Activated CD4-positive, alpha-beta memory T cell treated with anti-CD3 and anti-CD28 coated beads for 36 hours (primary cell): Measurements from ENCODE around the gene GALNT7. TPM values are rescaled to one million over a fixed set of nuclear protein-coding genes. Genes with fewer than 3 reads are reported as not detected.
A peak's percentile ranks its signal among the peaks of the same experiment; 100 is the strongest.

Experiments used
- CTCF ChIA-PET: fragments of 350-600 bp; sonication (Branson Sonifier 250); formaldehyde crosslinking; loops from one replicate; lab custom pipeline; 2021; ENCODE audit warnings: antibody characterized with exemption, inconsistent platforms; lab: Charles Lee
- POLR2A ChIA-PET: fragments of 350-600 bp; sonication (Branson Sonifier 250); formaldehyde crosslinking; loops from one replicate; lab custom pipeline; 2021; ENCODE audit warnings: antibody characterized with exemption; lab: Charles Lee
- DNase-seq: peaks from one replicate; pipeline ENCODE4 v3.0.0-alpha.2; 2020
- H3K27ac Mint-ChIP-seq: one replicate; pipeline ENCODE4 v1.8.0; 2021; ENCODE audit warnings: mixed read lengths
- H3K27me3 Mint-ChIP-seq: one replicate; pipeline ENCODE4 v1.8.0; 2021; ENCODE audit warnings: mixed read lengths
- H3K36me3 Mint-ChIP-seq: one replicate; pipeline ENCODE4 v1.8.0; 2021; ENCODE audit warnings: mixed read lengths
- H3K4me1 Mint-ChIP-seq: one replicate; pipeline ENCODE4 v1.8.0; 2021; ENCODE audit warnings: low read depth, mixed read lengths
- H3K4me3 Mint-ChIP-seq: one replicate; pipeline ENCODE4 v1.8.0; 2021; ENCODE audit warnings: mild to moderate bottlenecking, mixed read lengths
- H3K9me3 Mint-ChIP-seq: one replicate; pipeline ENCODE4 v1.8.0; 2021; ENCODE audit warnings: mixed read lengths
- intact Hi-C: fragments of 100-400 bp; cut with micrococcal nuclease; formaldehyde crosslinking; loops from one replicate; pipeline ENCODE4 v1.15.1; 2023
- total RNA-seq, 2 experiments: library from RNA; stranded (reverse); gene quantifications; one replicate each; pipeline ENCODE4 v1.2.3, GENCODE V29; 2021

Gene GALNT7
- total RNA-seq, 2 experiments from 2014 or later, result 14.4 to 16.0 TPM

DNA sequence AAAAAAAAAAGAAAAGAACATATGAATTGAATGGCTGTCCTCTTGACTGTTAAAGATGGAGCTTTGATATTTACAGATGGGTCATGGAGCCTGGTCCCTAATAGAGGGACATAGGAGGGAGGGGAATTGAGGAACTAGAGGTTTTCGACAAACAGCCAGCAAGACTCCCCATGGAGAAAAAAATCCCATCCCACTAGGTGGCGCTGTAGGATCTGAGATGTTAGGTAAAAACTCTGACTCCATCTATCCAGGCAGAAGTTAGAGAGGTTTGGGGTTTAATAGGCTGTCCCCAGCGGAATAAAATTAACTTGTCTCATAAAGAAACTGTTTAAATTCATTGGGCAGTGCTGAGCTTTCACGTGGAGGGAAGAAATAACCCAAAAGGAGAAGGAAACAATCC is 119.7 kb downstream of the GALNT7 start:
- ChIA-PET POLR2A (no interaction called here), CTCF (interaction anchor here (0.5 to 5.1 kb wide), 6 partner anchors 13 to 412 kb away, joined by 3 to 43 read pairs (median 4); no protein-coding TSS in a partner anchor)
- intact Hi-C loops, result loop anchor here (1.0 to 10.0 kb wide), 3 partner anchors 30 to 206 kb away; no protein-coding TSS in a partner anchor
- Mint-ChIP-seq H3K36me3 (peaks cover 17% of the 10 kb centered on the region), H3K4me1 (peaks cover 13% of the 10 kb centered on the region), H3K4me3 (no peak overlapping the region), H3K27me3 (no peaks in the 10 kb centered on the region), H3K27ac (no peak overlapping the region), H3K9me3 (peaks cover 32% of the 10 kb centered on the region)
- DNase-seq, result peak; percentile 76

DNA sequence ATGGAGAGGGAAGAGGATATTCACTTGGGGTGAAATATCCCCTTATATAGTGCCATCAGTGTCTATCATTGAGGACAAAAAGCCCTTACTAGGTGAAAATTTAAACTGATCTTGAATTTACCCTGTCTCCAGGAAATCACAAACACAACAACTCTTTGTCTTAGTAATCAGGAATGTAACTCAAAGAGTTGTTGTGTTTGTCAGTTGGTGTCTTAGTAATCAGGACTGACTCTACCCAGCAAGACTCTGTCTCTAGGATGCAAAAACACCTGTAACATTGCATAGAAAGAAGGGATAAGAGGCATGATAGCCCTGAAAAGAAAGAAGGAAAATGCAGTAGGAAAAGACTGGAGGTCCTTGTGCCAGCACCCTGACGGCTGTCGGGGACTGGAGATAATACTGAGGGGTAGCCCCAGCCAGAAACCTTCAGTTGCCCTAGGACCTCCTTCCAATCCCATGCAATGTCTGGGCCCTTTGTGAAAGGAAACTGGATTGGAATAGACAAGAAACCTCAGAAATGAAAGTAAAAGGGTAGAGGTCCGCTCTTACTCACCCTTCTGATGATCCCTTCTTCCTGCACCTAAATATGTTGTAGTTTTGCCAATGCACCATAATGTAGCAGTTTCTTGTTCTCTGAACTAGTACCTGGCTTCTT is 120.2 kb downstream of the GALNT7 start:
- H3K27me3 Mint-ChIP-seq, result no peaks in the 10 kb centered on the region
- H3K27ac Mint-ChIP-seq, result peak overlapping the region; percentile 40
- POLR2A ChIA-PET, result no interaction called here
- DNase-seq, result no peak
- H3K4me1 Mint-ChIP-seq, result peaks cover 13% of the 10 kb centered on the region
- CTCF ChIA-PET, result interaction anchor here (0.9 to 5.1 kb wide), 5 partner anchors 12 to 205 kb away, joined by 3 to 43 read pairs (median 4); no protein-coding TSS in a partner anchor
- H3K4me3 Mint-ChIP-seq, result peak overlapping the region; percentile 45
- H3K36me3 Mint-ChIP-seq, result peaks cover 14% of the 10 kb centered on the region
- peaks cover 29% of the 10 kb centered on the region for H3K9me3 Mint-ChIP-seq
- intact Hi-C loops, result loop anchor here (1.0 to 10.0 kb wide), 4 partner anchors 12 to 205 kb away; no protein-coding TSS in a partner anchor

- CTCF ChIA-PET, result interaction anchor here (1.2 to 5.1 kb wide), 7 partner anchors 12 to 276 kb away, joined by 4 to 43 read pairs (median 5); no protein-coding TSS in a partner anchor
- H3K27me3 Mint-ChIP-seq, result no peaks in the 10 kb centered on the region
- intact Hi-C loops, result loop anchor here (1.0 to 10.0 kb wide), 2 partner anchors 12 to 125 kb away; no protein-coding TSS in a partner anchor
- peak overlapping the region; percentile 45 for H3K4me3 Mint-ChIP-seq
- H3K36me3 Mint-ChIP-seq, result peaks cover 14% of the 10 kb centered on the region
- DNase-seq, result no peak
- peaks cover 29% of the 10 kb centered on the region for H3K9me3 Mint-ChIP-seq
- POLR2A ChIA-PET, result no interaction called here
- peaks cover 13% of the 10 kb centered on the region for H3K4me1 Mint-ChIP-seq
- H3K27ac Mint-ChIP-seq, result no peak overlapping the region
Observed at GRCh38 chr4:173289353-173289727, 120.7 kb downstream of the GALNT7 start.

DNA sequence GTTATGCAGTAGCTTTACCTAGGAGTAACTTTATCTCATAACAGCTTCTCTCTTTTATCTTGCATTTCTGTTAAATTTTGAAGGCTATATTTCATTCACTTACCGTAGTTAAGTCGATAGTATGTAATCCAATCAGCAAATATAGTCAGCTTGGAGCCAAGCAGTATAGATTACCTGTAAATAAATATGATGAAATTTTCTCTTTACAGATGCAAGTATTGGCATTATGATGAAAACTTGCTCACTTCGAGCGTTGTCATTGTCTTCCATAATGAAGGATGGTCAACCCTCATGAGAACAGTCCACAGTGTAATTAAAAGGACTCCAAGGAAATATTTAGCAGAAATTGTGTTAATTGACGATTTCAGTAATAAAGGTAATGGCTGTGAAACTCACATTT is 123.3 kb downstream of the GALNT7 start:
- POLR2A ChIA-PET, result no interaction called here
- H3K9me3 Mint-ChIP-seq, result peaks cover 11% of the 10 kb centered on the region
- CTCF ChIA-PET, result interaction anchor here (0.6 to 3.1 kb wide), 10 partner anchors 10 to 286 kb away, joined by 3 to 41 read pairs (median 4); no protein-coding TSS in a partner anchor
- intact Hi-C loops, result no loop called here
- DNase-seq, result no peak
- H3K27ac Mint-ChIP-seq, result no peak overlapping the region
- H3K4me3 Mint-ChIP-seq, result no peak overlapping the region
- H3K27me3 Mint-ChIP-seq, result no peaks in the 10 kb centered on the region
- peaks cover 3% of the 10 kb centered on the region for H3K36me3 Mint-ChIP-seq
- H3K4me1 Mint-ChIP-seq, result peaks cover 13% of the 10 kb centered on the region

- peaks cover 8% of the 10 kb centered on the region for H3K4me1 Mint-ChIP-seq
- intact Hi-C loops, result no loop called here
Observed at GRCh38 chr4:173293663-173294062, 125.1 kb downstream of the GALNT7 start.

GRCh38 chr4:173294444-173294843 is 125.8 kb downstream of the GALNT7 start:
- H3K36me3 Mint-ChIP-seq, result no peaks in the 10 kb centered on the region
- CTCF ChIA-PET, result interaction anchor here (1.8 kb wide), 1 partner anchor 281 kb away, joined by 4 read pairs; no protein-coding TSS in a partner anchor

More at GRCh38 chr4:173293663-173294062, 125.1 kb downstream of the GALNT7 start:
- Mint-ChIP-seq H3K4me3 (no peak overlapping the region), H3K27me3 (no peaks in the 10 kb centered on the region), H3K36me3 (no peaks in the 10 kb centered on the region), H3K9me3 (no peaks in the 10 kb centered on the region), H3K27ac (no peak overlapping the region)
- CTCF ChIA-PET, result interaction anchor here (2.2 to 3.1 kb wide), 2 partner anchors 8 to 26 kb away, joined by 9 to 41 read pairs; no protein-coding TSS in a partner anchor
- POLR2A ChIA-PET, result no interaction called here
- DNase-seq, result no peak

GRCh38 chr4:173301518-173302201 is 133.0 kb downstream of the GALNT7 start:
- intact Hi-C loops, result loop anchor here (1.0 kb wide), 3 partner anchors 12 to 288 kb away; no protein-coding TSS in a partner anchor
- no peak for DNase-seq
- H3K4me1 Mint-ChIP-seq, result peaks cover 3% of the 10 kb centered on the region
- no peaks in the 10 kb centered on the region for H3K27me3 Mint-ChIP-seq
- POLR2A ChIA-PET, result interaction anchor here (0.6 to 1.1 kb wide), 3 partner anchors 9 to 119 kb away, joined by 3 to 4 read pairs (median 3); partner anchors contain the start of gene HMGB2
- H3K36me3 Mint-ChIP-seq, result peaks cover 6% of the 10 kb centered on the region
- no peaks in the 10 kb centered on the region for H3K9me3 Mint-ChIP-seq
- no peak overlapping the region for H3K4me3 Mint-ChIP-seq
- H3K27ac Mint-ChIP-seq, result no peak overlapping the region
- CTCF ChIA-PET, result interaction anchor here (0.7 to 3.7 kb wide), 54 partner anchors 9 to 361 kb away, joined by 3 to 101 read pairs (median 4); partner anchors contain the start of genes GALNT7 and HMGB2

More at GRCh38 chr4:173294444-173294843, 125.8 kb downstream of the GALNT7 start:
- no peak overlapping the region for H3K4me3 Mint-ChIP-seq
- H3K27ac Mint-ChIP-seq, result no peak overlapping the region
- DNase-seq, result no peak
- no peaks in the 10 kb centered on the region for H3K9me3 Mint-ChIP-seq
- intact Hi-C loops, result no loop called here
- H3K4me1 Mint-ChIP-seq, result peaks cover under 1% of the 10 kb centered on the region
- POLR2A ChIA-PET, result no interaction called here
- no peaks in the 10 kb centered on the region for H3K27me3 Mint-ChIP-seq

- DNase-seq, result no peak
- intact Hi-C loops, result no loop called here
- peaks cover 8% of the 10 kb centered on the region for H3K36me3 Mint-ChIP-seq
- no peaks in the 10 kb centered on the region for H3K27me3 Mint-ChIP-seq
- H3K4me3 Mint-ChIP-seq, result no peak overlapping the region
- ChIA-PET POLR2A (no interaction called here), CTCF (interaction anchor here (2.8 kb wide), 1 partner anchor 294 kb away, joined by 11 read pairs; no protein-coding TSS in a partner anchor)
- no peaks in the 10 kb centered on the region for H3K9me3 Mint-ChIP-seq
- H3K27ac Mint-ChIP-seq, result no peak overlapping the region
- no peaks in the 10 kb centered on the region for H3K4me1 Mint-ChIP-seq
Observed at GRCh38 chr4:173307778-173308177, 139.2 kb downstream of the GALNT7 start.

DNA sequence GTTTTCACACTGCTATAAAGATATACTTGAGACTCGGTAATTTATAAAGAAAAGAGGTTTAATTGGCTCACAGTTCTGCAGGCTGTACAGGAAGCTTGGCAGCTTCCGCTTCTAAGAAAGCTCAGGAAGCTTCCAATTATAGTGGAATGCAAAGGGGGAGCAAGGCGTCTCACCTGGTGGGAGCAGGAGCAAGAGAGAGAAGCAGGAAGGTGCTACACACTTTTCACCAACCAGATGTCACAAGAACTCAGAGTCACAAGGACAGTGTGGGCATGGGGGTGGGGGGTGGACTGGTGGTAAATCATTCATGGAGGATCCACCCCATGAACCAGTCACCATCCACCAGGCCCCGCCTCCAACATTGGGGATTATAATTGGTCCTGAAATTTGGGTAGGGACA is 142.8 kb downstream of the GALNT7 start:
- H3K4me1 Mint-ChIP-seq, result no peaks in the 10 kb centered on the region
- peaks cover 3% of the 10 kb centered on the region for H3K36me3 Mint-ChIP-seq
- intact Hi-C loops, result no loop called here
- no peak overlapping the region for H3K4me3 Mint-ChIP-seq
- DNase-seq, result no peak
- no peaks in the 10 kb centered on the region for H3K9me3 Mint-ChIP-seq
- CTCF ChIA-PET, result interaction anchor here (2.0 kb wide), 1 partner anchor 107 kb away, joined by 6 read pairs; no protein-coding TSS in a partner anchor
- no peak overlapping the region for H3K27ac Mint-ChIP-seq
- POLR2A ChIA-PET, result no interaction called here
- H3K27me3 Mint-ChIP-seq, result no peaks in the 10 kb centered on the region

- no peaks in the 10 kb centered on the region for H3K27me3 Mint-ChIP-seq
- peaks cover 1% of the 10 kb centered on the region for H3K36me3 Mint-ChIP-seq
- H3K27ac Mint-ChIP-seq, result no peak overlapping the region
- CTCF ChIA-PET, result interaction anchor here (2.1 to 3.0 kb wide), 2 partner anchors 13 to 105 kb away, joined by 13 to 19 read pairs; no protein-coding TSS in a partner anchor
- POLR2A ChIA-PET, result no interaction called here
- peaks cover 11% of the 10 kb centered on the region for H3K4me1 Mint-ChIP-seq
- no peaks in the 10 kb centered on the region for H3K9me3 Mint-ChIP-seq
- H3K4me3 Mint-ChIP-seq, result no peak overlapping the region
- no peak for DNase-seq
- intact Hi-C loops, result loop anchor here (5.0 kb wide), 2 partner anchors 297 to 843 kb away; no protein-coding TSS in a partner anchor
Observed at GRCh38 chr4:173314715-173315114, 146.1 kb downstream of the GALNT7 start.

DNA sequence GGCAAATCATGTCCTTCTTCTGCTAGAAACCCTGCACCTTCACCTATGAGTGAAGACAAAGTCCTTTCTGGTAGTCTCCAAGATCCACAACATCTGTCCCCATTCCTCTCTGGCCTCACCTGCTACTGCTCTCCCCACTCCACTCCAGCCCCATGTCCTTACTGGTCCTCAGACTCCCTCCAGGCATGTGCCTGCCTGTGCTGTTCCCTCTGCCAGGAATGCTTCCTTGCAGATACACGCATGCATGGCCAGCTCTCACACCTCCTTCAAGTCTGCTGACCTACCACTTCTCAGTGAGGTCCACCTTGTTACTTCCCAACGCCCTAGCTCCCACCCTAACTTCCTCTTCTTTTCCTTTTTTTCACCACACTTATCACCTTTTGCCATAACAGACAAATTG is 147.4 kb downstream of the GALNT7 start:
- no peak for DNase-seq
- intact Hi-C loops, result loop anchor here (5.0 kb wide), 2 partner anchors 299 to 841 kb away; no protein-coding TSS in a partner anchor
- CTCF ChIA-PET, result interaction anchor here (7.4 kb wide), 1 partner anchor 100 kb away, joined by 150 read pairs; no protein-coding TSS in a partner anchor
- no peak overlapping the region for H3K27ac Mint-ChIP-seq
- H3K27me3 Mint-ChIP-seq, result no peaks in the 10 kb centered on the region
- POLR2A ChIA-PET, result no interaction called here
- H3K4me1 Mint-ChIP-seq, result peaks cover 12% of the 10 kb centered on the region
- peaks cover 6% of the 10 kb centered on the region for H3K36me3 Mint-ChIP-seq
- no peak overlapping the region for H3K4me3 Mint-ChIP-seq
- no peaks in the 10 kb centered on the region for H3K9me3 Mint-ChIP-seq
